GM19463 (cell line): Measurements from ENCODE around the gene CD44.

Experiments
- ATAC-seq: cut with Tn5 transposase; IDR thresholded peaks from one replicate; pipeline ENCODE4 v1.9.1; 2021; ENCODE audit warnings: mild to moderate bottlenecking, moderate library complexity; ENCODE audit not compliant: unreplicated experiment

Gene CD44

DNA sequence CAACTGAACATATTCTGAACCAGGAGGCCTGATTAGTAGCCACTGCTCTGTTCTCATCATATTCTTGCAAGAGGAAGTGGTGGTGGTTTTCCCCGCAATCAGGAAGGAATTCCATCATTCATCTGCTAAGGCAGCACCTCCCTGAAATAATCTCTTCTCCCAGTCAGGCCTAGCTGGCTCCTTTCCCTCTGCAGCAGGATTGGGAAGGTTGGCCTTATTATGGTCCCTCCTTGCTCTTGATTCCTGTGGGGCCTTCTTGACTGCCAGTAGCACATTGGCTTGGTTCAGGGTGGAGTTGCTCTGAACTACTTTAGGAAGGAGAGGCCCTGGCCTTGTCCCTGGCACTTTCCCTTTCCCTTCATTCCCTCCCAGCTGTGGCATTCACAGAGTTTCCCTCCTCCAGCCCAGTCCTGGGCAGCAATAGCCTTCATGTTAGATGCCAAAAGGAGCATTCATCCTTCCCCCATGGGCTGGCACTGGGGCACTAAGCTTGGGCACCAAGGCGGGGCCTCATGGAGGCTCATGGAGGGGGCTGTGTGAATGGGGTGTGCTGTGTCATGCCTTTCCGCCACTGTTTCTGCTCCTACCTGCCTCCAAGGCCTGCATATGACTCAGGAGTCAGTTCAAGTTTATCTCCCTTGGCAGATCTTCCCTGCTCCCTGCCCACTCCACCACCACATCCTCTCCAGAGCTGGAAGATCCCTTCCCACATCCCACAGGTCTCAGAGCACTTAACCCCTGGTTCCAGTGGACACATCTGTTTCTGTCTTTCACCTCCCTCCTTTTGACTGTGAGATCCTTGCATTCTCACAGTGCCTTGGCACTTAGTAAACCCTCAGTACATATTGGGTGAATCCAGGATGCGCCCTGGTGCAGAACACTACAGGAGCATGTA is 27.6 kb upstream of the CD44 start:
- ATAC-seq, result no peak

DNA sequence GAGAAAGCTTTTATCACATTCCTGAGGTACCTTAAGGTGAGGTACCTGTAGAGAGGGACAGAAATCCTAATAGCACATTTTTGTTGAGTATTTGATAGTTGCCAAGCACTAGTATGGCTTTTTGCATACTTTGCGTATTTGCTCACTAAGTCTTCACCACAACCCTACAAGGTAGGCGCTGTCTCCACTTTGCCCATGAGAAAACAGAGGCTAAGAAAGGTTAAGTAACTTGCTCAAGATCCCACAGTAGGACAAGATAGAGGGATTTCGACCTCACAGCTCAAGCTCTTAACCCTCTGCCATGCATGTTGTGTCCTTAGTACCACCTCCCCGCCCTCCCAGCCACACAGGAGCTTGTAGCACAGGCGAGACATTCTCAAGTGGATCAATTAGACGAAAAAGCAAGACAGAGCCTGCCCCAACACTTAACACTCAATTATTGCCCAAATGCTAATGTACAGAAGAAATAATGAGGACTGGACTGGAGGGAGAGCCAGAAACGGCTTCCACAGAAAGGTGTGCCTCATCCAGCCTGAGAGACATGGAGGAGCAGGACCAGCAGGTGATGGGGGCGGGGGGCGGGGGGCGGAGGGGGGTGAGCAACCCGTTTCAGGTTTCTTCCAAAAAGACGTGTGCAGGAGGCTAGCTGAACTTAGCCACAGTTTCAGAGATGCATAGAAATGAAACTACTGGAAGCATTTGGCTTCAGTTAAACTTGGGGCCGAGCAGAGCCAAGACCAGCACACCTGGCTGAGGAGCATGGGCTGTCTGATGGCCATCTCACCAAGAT is 26.7 kb upstream of the CD44 start:
- no peak for ATAC-seq

DNA sequence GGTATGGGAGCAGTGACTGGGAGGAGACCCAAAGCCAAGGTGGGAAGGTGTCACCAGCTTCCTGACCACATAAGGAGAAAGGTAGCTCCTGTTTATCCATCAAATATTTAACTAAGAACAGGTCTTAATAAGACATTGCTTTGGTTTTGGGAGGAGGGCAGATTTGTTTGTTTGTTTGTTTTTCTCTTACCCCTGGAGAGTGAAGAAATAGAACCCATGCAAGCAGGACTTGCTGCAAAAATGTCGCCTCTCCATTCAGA is 26.2 kb upstream of the CD44 start:
- no peak for ATAC-seq

DNA sequence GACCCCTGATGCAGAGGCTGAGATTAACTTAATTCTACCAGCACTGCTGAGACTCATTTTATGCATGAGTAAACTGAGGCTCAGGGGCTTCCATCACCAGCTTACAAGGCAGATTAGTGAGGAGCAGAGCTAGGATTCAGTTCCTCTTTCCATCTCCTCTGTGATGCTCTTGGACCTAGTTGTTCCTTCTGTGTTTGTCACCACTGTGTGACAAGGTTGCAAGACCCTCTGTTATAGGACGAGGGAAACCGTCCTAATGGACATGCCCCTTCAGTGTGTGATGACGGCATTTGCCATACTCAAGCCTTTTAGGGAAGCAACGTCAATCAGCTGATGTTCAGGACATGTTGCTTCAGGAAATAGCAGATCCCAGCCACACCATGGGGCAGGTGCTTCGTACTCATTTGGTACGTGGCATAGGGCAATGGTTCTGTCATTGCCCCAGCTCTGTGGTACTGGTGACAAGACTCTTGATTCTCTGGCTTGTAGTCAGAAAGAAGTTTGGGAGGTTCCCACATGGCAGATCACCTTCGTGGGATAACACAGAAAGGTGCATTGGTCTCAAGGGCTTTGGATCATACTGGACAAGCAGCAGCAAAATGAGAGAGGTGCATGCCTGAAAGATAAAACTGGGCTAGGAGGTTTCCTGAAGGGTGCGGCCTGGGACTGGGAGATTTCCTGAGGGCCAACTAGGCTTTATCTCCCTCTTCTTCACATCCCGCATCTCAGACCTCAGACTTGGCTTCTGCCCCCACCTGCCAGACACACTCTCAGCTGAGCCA is 23.9 kb upstream of the CD44 start:
- peak; percentile 49 for ATAC-seq

DNA sequence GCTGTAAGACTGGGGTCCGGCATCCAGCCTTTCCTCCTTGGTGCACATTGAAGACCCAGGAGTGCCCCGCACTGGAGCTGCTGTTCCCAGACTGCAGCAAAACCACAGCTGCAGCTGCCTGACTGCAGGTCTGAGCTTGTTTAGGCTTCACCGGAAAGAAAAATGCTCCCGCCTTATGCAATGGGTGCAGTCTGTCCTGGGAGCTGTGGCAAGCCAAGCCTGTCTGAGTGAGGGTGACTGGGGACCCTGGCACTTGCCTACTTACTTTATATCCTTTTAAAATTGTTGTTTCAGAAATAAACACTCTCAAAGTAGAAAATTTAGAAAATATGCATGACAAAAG is 23.3 kb upstream of the CD44 start:
- no peak for ATAC-seq

DNA sequence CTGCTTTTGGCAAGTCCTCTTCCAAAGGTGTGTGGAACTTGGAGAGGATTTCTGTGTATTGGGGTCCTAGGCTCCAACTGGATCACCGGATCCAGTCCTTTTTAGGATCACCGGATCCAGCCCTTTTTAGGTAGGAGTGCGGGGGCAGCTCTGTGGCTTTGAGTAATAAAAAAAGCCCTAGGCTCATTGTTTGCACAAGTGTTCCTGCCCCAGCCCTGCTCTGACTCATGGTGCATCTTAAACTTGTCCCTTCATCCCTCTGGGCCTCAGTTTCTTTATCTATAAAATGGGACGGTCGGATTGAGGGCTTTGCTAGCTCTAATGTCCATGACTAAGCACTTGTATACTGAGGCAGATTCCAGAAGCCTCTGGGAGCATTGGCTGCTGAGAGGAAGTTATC is 22.7 kb upstream of the CD44 start:
- no peak for ATAC-seq

DNA sequence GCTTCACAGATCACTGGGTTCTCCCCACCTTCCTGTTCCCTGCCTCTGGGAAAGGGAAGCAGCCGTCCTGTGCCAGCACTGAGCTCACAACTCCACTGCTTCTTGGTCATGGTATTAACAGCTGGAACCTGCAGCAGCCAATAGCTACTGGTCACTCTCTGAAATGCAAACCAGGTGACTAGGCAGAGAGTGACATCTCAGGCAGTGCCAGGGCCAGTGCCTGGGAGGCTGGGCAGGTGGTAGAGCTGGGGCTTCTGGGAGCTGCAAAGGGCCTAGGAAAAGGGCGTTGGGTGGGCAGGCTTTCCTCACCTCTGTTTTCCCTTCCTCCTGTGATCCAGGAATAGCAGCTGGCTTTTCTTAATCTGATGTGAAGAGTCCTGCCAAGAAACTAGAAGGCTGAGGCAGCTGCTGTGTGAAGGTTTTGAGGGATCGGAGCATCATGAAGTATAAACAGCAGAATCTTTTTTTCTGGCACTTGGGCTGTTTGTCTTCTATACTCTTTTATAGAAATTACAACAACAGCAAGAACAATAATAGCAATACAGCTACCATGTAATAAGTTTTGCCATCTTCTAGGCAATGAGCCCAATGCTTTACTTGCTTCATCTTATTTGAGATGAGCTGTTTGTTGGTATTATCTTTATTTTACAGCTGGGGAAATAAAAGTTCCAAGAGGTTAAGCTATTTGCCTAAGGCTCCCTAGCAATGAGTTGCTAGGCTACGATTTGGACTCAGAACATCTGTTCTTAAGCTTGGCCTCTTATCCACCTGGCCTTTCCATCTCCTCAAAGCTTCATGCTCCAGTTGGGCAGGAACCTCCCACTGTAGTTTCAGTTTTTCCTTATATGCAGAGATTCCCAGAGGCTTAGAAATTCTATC is 22.0 kb upstream of the CD44 start:
- no peak for ATAC-seq

DNA sequence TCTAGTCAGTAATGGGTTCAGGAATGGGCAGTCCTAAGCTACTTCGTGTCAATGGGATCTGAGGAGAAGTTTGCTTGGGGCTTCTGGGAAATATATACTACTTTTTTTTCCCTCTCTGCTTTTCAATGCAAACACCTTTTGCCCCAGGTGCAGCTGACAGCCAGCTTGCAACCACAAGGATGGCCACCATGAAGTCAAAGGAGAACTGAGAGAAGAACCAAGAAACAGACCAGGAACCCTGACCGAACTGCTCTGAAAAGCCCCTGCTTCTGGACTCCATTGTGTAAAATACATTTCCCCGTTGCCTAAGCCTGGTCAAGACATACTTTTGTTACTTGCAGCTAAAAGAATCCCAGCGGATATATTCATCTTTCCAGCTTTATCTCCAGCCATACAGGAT is 20.1 kb upstream of the CD44 start:
- peak; percentile 76 for ATAC-seq

DNA sequence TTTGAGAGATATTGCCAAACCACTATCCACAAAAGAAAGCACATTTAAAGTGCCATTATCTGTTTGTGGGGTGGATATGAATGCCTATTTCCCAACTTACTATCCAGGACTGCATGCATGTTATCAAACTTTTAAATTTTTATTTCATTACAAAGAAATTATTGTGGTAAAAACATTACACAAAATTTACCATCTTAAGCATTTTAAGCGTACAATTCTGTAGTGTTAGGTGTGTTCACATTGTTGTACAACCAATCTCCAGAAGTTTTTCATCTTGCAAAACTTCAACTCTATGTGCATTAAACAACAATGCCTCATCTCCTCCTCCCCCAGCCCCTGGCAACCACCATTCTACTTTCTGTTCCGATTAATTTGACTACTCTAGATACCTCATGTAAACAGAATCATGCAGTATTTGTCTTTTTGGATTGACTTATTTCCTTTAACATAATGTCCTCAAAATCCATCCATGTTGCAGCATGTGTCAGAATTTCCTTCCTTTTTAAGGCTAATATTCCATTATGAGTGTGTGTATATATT is 17.6 kb upstream of the CD44 start:
- no peak for ATAC-seq

DNA sequence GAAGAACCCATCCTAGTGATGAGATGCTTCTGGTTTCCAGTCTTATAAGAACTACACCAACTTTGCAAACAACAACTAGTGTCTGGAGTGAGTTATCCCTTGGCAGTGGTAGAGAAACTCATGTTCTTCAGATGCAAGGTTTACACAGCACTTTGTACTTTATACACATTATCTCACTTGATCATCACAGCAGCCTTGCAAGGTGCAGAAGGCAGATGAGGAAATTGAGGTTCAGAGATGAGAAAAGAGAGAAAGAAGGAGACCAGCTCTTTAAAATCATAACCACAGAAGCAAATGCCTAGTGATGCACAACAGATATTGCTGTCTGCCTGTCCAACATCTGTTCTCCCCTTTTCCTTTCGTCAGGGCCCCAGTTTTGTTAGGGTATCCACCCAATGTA is 16.7 kb upstream of the CD44 start:
- ATAC-seq, result no peak

DNA sequence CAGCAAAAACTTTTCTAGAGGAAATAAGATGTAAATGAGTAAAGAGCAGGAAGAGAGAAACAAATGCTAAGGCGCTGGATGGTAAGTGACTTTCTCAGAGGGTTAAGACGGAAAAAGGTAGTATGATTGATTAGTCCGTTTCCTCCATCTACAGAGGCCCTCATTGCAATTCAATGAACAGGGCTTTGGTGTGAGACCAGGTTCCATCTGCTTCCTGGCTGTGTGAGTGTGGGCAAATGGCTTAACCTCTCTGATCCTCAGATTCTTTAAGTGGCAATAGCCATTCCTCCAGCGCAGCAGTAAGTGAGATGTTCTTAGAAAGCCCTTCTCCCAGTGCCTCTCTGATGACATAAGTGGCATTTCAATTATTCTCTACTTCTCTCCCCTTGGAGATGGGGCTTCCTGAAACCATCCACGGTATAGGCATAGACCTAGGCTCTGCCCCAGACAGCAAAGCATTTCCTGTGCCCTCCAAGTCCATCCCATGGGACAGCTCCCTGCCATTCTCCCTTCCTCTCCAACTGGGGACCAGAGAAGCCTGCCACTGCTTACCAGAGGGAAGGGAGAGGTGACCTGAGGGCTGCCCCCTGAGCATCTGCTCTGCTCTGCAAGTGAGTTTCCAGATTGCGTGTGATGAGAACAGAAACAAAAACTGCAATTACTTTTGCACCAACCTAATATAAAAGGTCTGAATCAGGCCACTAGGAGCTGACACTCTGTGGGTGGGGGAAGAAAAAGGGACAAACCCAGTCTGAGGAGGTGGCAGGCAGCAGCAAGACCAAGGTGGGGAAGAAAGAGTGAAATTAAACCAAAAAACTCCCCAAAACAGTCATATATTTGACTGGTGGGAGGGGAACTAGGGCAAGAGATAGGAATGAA is 12.7 kb upstream of the CD44 start:
- ATAC-seq, result peak; percentile 57

DNA sequence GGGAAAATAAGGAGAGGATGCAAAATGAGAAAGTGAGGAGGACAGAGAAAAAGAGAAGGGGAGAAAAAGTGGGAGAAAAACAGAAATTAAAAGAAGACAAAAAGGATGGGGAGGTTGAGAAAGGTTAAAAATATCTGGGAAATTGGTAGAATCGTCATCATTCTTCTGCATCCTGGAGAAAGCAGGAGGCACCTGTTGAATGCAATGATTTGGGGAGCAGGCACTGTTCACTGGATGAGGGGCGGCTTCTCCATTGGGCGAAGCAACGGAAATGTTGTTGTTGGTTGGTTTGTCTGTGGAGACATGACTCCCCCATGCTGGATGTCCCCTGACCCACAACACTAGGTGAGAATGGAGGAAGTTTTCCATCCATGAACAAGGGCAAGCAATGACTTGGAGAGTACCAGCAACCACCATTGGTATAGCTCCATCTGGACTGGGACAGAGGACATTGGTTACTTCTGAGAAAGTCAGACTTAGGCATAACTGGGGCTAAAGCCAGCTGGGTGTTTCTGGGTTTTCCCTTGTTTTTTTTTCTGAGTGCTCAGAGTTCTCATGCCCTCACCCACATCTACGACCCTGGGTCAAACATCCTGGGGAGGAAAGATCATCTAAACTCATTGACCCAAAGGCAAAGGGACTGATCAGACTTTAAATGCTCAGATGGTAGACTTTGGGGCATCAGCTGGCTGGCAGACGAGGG is 11.9 kb upstream of the CD44 start:
- peak; percentile 34 for ATAC-seq

DNA sequence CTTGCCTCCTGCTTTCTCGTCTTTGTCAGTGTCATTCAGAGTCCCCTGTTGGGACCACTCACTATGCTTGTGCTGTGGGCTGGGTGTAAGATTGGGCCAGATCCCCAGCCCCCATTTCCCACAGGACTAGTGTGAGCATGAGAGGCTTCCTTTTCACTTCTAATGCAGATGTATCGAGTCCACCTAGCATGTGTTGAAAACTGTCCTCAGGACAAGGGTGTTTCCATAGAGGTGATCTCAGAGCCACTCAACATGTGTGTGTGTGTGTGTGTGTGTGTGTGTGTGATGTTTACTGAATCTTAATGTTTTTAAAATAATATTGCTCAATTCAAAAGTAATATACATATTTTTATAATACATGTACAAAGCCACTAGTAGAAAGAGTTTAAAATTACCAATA is 11.4 kb upstream of the CD44 start:
- ATAC-seq, result peak; percentile 27

DNA sequence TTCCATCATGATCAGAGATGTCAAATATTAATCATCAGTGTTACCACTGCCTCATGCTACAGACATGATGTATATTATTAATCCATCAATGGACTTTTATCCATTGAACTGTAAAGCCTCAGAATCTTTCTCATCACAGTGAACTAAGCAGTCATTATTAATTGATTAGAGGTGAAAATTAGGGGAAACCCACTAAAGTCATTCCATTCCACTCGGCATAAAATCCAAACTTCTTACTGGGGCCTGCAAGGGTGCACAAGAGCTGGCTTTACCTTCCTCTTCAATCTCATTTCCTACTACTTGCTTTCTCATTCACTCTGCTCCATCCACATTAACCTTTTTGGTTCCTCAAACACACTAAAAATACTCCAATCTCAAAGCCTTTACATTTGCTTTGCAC is 7.9 kb upstream of the CD44 start:
- ATAC-seq, result no peak

DNA sequence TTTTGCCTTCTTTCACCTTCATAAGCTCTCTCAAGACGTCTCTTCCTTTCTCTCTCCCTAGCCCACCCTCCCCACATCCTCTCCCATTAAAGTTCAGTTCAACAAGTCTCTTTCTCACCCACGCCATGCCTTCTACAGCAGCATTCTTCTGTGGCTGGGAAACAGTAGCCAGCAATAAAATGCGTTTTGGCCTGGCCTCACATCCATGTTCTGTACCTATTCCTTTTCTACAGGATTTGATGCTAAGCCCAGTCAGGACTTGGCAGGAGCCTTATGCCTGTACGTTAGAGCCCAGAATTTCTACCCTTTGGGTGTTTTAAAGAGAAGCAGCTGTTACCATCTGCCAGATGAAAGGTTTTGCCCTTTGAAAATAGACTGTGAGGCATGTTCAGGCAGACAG is 7.1 kb upstream of the CD44 start:
- ATAC-seq, result no peak

DNA sequence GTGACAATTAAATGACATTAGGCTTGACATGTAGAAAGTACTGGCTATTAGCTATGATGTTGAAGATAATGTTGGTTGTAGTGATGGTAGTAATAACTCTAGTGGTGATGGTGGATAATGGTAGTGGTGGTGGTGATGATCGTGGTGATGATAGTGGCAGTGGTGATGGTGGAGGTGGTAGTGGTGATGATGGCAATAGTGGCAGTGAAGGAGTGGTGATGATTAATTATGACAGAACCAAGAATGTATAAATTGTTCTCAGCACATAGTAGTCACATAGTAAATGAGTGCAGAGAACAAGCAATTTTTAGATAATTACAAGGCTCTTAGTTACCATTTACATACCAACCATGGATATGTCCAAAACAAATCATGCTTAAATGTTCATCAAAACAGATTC is 5.3 kb upstream of the CD44 start:
- ATAC-seq, result no peak

DNA sequence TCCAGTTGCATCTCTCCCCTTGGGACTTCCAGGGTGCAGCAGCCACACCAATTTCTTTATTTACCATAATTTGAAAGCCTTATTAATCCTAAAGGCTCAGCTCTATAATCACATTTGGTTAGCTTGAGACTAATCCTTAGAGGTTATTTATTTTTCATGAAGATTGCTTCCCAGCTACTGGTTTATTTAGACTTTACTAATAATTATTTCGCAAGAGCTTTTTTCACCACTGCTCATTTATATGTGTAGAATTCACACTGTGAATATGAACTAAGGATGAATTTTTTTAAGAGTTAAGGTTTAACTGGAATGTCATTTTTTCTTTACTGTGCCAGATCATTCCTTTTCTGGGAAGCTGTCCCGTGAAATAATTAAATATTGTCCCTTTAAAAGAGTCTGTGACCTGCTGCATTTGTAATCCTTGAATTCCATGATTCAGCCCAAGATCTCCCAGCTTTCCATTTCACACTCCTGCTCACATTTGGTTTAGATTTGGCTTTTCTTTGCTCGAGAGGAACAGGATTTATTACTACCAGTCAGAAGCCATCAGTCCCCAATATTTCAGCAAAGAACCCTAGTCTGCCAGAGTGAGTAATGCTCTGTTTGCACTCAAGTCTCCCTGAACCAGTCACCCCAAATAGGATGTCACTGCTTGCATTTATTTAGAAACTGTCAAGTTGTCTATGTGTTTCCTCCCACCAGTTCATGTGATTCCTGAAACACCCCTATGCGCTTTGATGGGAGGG is 4.4 kb upstream of the CD44 start:
- no peak for ATAC-seq

DNA sequence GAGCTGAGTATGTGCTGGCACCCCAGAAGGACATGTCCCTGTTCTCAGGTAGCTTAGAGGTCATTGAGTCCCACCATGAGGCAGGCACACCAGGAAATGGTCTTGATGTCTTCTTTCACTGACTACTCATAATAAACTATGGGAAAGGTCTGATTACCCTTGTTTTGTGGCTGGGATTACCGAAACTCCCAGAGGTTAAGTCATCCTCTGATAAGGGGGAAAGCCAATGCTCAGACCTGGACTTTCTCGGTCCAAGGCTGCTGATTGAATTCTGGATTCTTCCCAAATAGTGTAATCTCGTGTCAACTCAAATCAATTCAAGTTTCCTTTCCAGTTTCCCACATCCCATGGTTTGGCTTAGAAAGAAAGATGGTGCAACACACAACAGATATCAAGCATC is 3.7 kb upstream of the CD44 start:
- no peak for ATAC-seq
